HG03432 (cell line): ENCODE results near the gene RGSL1.
"Not testable (repeated sequence)": the region's sequence is repeated elsewhere in the genome, so short reads cannot be mapped to it uniquely, and the experiment has no call there.

Source experiments
- ATAC-seq: cut with Tn5 transposase; IDR thresholded peaks from one replicate; pipeline ENCODE4 v1.9.1; 2021; ENCODE audit warnings: mild to moderate bottlenecking, moderate library complexity; ENCODE audit not compliant: unreplicated experiment

Gene RGSL1

GRCh38 chr1:182446033-182446669 is 3.8 kb upstream of the RGSL1 start:
- ATAC-seq: no peak

GRCh38 chr1:182447124-182447523 is 2.8 kb upstream of the RGSL1 start:
- not testable (repeated sequence) for ATAC-seq

- ATAC-seq: no peak
Measured at GRCh38 chr1:182447660-182448059, 2.3 kb upstream of the RGSL1 start.

- no peak for ATAC-seq
Measured at GRCh38 chr1:182453631-182454030, 3.7 kb downstream of the RGSL1 start.

DNA sequence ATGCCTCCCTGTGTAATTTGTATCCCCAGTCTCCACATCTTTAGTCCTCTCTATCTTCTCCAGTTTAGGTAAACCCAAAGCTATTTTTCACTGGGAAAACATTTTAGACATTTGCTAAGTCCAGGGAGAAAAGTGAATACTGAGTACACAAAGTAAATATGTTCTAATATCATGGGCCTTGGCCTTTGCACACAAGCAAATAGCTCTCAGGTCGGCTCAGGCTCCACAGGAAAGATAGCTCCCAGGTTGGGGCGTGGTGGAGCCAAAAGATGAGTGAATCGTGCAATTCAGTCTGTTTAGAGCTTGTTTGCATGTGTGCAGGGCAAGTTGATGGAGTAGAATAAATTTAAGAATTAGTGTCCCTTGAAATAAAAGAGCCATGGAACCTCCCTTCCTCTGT is 7.9 kb downstream of the RGSL1 start:
- no peak for ATAC-seq

DNA sequence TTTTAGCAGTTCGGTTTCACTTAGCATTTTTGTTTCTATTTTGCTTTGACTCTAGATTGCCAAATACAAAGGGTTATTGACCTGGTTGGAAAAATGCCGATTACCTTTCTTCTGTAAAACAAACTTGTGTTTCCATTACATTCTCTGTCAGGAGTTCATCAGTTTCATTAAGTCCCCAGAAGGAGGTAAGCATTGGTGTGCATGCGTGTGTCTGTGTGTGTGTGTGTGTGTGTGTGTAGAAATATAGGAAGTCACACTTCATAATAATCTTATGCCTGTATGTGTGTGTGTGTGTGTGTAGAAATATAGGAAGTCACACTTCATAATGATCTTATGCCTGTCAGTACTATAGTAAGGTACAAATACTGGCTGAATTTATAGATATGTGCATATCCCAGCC is 10.0 kb downstream of the RGSL1 start:
- ATAC-seq: no peak

DNA sequence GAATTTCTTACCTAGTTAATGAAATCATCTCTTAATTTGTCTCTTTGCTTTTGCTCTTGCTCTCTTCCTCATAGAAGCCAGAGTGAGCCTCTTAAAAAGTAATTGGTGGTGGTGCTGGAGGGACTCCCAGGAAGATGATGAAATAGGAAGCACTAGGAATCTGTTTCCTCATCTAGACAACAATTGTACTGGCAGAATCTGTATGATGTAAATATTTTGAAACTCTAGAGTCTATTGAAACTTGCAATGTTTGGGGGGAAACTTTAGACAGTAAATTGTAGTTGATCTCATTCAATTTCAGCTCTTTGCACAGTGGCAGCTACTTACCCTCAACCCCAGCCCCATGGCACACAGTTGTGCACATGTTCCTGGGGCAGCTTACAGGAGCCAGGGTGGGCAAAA is 10.6 kb downstream of the RGSL1 start:
- ATAC-seq: no peak

GRCh38 chr1:182473556-182473955 is 23.6 kb downstream of the RGSL1 start:
- ATAC-seq: no peak

DNA sequence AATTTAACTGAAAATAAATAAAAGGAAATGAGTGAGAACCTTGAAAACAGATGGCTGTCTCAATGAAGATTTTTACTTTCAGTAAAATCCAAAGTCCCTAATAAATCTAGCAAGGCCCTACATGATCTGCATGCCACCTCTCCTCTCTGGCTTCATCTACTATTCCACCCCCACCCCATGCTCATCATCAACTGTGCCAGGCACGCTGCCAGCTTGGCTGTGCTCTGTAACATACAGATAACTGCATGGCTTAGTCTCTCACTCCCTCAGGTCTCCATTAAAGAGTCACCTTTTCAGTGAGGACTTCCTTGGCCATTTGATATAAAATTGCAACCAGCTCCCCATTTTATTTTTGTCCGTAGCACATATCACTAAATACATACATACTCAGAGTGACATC is 26.7 kb downstream of the RGSL1 start:
- no peak for ATAC-seq

DNA sequence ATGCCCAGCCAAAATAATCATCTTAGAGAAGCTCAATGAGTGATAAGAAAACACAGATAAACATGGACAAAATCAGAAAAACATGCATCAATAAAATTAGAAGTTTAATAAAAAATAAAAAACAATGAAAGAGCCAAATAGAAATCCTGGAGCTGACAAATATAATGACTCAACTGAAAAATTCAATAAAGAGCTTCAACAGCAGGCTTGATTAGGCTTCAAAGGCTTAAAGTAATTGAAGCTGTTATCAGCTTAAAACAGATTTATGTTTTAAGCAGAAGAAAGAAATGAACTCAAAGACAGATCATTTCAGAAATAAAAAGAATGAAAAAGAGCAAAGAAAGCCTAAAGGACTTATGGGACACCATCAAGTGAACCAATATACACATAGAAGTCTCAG is 28.3 kb downstream of the RGSL1 start:
- ATAC-seq: no peak

DNA sequence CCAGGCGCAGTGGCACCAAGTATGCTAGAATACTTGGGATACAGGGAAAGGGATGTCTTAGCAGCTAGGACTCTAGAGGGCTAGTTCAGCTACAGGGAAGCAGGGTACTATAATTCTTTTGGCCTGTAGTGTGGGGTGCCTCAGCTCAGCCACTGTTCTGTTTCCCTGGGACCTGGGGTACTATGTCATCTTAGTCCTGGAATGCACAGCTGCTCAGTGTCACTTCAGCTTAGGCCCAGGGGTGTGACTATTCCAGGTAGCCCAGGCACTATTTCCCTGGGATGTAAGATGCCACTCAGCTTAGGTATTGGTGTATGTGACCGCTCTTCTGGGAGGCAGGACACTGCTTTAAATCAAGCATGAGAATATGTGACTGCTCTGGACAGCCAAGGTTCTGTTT is 34.1 kb downstream of the RGSL1 start:
- ATAC-seq: no peak

DNA sequence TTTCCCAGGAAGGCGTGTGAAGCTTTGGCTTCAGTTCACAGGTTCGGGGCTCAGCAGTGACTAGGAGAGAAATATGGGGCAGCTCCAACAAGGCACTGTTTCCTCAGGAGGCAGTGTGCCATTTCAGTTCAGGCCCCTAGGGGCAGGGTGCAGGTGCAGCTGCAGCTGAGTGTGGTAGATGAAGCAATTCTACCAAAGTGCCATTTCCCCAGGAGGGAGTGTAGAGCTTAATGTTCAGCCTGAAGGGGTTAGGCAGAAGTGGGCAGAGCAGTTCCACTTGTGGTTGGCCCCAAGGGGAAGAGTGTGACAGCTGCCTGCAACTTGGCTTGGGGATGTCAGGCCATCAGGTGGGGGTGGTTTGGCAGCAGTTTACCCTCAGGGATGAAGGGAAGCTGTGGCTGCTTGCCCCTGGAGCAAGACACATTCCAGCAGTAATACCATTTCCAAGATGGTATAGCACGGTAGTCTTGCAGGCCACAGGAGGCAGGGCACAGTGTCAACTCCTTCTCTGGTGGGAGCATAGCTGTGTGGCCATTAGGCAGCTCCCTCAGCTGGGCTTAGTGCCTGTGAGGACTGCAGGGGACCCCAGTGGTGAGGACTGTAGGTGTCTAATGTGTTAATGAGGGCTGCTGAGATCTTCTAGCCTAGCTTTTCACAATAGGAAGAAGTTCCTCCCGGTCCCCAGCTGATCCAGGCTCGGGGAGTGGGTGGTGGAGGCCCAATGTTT is 34.7 kb downstream of the RGSL1 start:
- ATAC-seq: peak; percentile 98

DNA sequence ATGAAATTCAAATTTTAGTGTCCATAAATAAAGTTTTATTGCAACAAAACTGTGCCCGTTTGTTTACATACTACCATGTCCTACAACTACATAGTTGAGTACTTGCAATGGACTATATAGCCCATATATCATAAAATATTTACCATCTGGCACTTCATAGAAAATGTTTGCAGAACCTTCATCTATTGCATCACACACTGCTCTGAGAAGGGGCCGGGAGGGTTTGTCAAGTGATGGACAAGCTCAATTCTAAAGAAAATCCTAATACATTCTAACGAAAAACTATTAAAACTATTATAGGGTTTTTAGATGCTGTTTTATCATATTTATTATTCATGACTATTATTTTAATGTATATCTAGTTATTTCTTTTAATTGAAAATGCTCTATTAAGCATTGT is 35.9 kb downstream of the RGSL1 start:
- no peak for ATAC-seq

DNA sequence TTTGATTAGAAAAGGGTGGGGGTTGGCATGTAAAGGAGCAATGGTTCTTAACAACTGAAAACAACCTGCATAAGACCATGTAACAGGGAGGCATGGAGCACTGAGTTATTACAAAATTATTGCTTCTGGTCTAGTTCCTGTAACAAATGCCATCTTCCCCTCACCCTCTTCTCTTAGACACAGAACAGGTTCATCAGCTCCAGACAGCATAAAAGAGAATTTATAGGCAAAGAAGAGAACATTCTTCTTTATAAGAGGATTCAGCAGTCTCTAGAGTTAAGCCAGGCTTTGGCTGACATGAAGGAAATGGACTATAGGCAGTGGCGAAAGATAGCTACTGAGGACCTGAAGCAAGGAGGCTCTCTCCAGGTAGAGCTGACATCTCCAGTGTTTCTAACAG is 38.9 kb downstream of the RGSL1 start:
- no peak for ATAC-seq

DNA sequence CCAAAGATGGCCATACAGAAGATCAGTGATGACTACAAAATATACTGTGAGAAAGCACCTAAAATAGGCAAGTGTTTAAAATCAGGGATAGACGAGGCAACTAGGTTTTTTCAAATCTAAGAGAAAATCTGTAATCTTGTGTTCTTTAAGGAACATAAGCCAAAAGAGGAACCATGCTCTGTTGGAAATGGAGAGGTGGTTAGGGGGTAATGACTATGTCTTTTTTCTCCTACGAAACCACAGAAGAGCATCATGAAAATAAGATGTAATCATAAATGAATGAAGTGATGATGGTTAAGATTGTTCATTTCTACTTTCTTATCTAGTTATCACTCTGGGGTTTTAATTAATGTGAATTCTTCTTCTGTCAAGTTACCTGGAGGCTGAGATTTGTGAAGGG is 43.1 kb downstream of the RGSL1 start:
- no peak for ATAC-seq

DNA sequence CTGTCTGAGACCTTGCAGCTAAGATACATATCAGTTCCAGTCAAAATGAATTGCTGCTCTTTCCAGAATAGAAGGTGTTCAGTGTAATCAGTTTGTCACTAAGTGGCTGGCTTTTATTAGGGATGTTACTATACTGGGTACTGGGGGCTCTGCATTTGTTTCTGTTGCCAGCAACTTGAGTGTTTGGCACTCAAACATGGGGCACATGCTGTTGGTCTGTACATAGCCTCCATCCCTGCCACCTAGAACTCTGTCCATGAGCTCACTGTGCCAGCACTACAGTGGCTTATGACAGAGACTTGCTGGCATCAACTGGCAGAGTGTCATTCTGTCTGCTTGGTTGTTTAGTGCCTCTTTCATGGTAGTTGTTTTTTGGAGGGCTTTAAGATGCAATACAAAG is 45.1 kb downstream of the RGSL1 start:
- ATAC-seq: no peak

- ATAC-seq: no peak
Measured at GRCh38 chr1:182495693-182496092, 45.7 kb downstream of the RGSL1 start.

DNA sequence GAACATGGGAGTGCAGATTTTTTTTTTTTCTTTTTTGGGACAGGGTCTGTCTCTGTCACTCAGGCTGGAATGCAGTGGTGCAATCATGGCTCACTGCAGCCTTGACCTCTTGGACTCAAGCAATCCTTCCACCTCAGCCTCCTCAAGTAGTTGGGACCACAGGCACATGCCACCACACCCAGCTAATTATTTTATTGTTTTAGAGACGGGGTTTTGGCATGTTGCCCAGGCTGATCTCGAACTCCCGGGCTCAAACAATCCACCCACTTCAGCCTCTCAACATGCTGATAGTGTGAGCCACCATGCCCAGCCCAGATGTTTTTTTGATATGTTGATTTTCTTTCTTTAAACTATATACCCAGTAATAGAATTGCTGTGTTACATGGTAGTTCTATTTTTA is 57.7 kb downstream of the RGSL1 start:
- no peak for ATAC-seq

DNA sequence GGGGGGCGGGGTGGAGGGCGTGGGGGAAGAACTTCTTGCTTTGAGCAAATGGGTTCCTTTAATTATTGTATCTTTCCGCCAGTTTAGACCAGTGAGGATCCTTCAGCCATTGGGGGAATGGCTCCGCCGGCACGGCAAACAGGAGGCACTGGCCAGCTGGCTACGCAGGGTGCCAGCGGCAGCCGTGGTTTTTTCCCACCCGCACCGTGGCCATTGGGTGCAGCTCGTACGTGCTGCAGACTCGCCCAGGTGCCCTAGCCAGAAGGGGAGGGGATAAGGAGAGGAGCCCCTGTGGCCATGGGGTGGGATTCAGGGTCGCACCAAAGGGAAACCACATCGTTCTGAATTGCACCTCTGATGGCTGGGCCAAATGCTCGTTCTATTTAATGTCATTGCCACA is 65.6 kb downstream of the RGSL1 start:
- ATAC-seq: no peak

- no peak for ATAC-seq
Measured at GRCh38 chr1:182520736-182521135, 70.8 kb downstream of the RGSL1 start.

GRCh38 chr1:182525342-182525741 is 75.4 kb downstream of the RGSL1 start:
- ATAC-seq: no peak

DNA sequence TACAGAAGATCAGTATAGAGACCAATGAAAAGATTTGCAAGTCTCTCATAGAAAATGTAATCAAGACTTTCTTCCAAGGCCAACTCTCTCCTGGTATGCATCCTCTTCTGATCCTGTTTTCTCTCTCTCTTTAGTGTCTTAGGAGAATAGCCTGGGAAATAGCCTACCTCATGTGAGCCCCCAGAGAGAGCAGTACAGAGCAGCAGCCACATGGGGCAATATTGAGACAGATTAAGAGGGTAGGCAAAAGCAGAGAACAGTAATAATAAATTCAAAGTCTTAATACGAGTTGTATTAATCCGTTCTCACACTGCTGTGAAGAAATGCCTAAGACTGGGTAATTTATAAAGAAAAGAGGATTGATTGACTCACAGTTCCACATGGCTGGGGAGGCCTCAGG is 77.7 kb downstream of the RGSL1 start:
- no peak for ATAC-seq

DNA sequence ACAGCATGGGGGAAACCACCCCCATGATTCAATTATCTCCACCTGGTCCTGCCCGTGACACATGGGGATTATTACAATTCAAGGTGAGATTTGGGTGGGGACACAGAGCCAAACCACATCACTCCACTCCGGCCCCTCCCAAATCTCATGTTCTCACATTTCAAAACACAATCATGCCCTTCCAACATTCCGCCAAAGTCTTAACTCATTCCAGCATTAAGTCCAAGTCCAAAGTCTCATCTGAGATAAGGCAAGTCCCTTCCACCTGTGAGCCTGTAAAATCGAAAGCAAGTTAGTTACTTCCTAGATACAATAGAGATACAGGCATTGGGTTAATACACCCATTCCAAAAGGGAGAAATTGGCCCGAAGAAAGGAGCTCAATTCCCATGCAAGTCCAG is 78.3 kb downstream of the RGSL1 start:
- ATAC-seq: not testable (repeated sequence)
